Tibial artery (tissue), 4 donors: ENCODE data around the gene F2RL1.
"Not testable (repeated sequence)": the region's sequence is repeated elsewhere in the genome, so short reads cannot be mapped to it uniquely, and the experiment has no call there.

ENCODE experiments used
- DNase-seq, 2 donors: peaks; one replicate each; pipeline ENCODE4 v3.0.0-alpha.2; 2019
- H3K27ac ChIP-seq, 2 donors: fragments of 200-600 bp; sonication (generic) in 1 of 2; 1 replicate in 1 of 2; 2 replicates in 1 of 2; pipeline ENCODE4 v1.5.1; 2018 to 2019; ENCODE audit warnings: mild to moderate bottlenecking in 1 of 2
- H3K27me3 ChIP-seq, 2 donors: fragments of 200-600 bp; sonication (generic) in 1 of 2; one replicate each; pipeline versions ENCODE4 v1.5.1 to v1.6.0; 2016 to 2019
- H3K36me3 ChIP-seq, 3 donors: fragments of 200-600 bp; sonication (generic) in 2 of 3; one replicate each; pipeline ENCODE4 v1.5.1; 2016 to 2019; ENCODE audit warnings: mild to moderate bottlenecking in 2 of 3
- H3K4me1 ChIP-seq, 4 donors: fragments of 200-600 bp; sonication (generic) in 2 of 4; 1 replicate in 3 of 4; 2 replicates in 1 of 4; pipeline ENCODE4 v1.5.1; 2016 to 2019
- H3K4me3 ChIP-seq, 2 donors: fragments of 200-600 bp; sonication (generic) in 1 of 2; 1 replicate in 1 of 2; 2 replicates in 1 of 2; pipeline ENCODE4 v1.5.1; 2018 to 2019; ENCODE audit warnings: mild to moderate bottlenecking in 2 of 2
- H3K9me3 ChIP-seq, 3 donors: fragments of 200-600 bp; sonication (generic) in 1 of 3; one replicate each; pipeline ENCODE4 v1.5.1; 2016 to 2019
- CTCF ChIP-seq, 2 experiments: fragments of 200-600 bp in 1 of 2; fragments of 450-650 bp in 1 of 2; IDR thresholded peaks; one replicate each; pipeline ENCODE4 v1.5.1; 2017 to 2019; ENCODE audit warnings: antibody characterized with exemption in 2 of 2, mild to moderate bottlenecking in 1 of 2, moderate library complexity in 1 of 2
- intact Hi-C: fragments of 100-400 bp; cut with DNase I; formaldehyde crosslinking; loops from one replicate; pipeline ENCODE4 v1.15.0; 2023; ENCODE audit warnings: low total_unique reads

F2RL1 gene

GRCh38 chr5:76781775-76782174 lies 37.1 kb upstream of the F2RL1 start:
- no peak overlapping the region for H3K27ac ChIP-seq
- peaks cover 0 to 3% (median under 1%) of the 10 kb centered on the region in 4 donors for H3K4me1 ChIP-seq
- no peak for TF ChIP-seq CTCF (IDR thresholded peaks at IDR 0.05)
- DNase-seq = no peak
- H3K4me3 ChIP-seq = no peak overlapping the region
- peaks cover 0 to 4% of the 10 kb centered on the region in 2 donors for H3K27me3 ChIP-seq
- no peaks in the 10 kb centered on the region for H3K9me3 ChIP-seq
- no peaks in the 10 kb centered on the region for H3K36me3 ChIP-seq
- intact Hi-C loops = no loop called here

DNA sequence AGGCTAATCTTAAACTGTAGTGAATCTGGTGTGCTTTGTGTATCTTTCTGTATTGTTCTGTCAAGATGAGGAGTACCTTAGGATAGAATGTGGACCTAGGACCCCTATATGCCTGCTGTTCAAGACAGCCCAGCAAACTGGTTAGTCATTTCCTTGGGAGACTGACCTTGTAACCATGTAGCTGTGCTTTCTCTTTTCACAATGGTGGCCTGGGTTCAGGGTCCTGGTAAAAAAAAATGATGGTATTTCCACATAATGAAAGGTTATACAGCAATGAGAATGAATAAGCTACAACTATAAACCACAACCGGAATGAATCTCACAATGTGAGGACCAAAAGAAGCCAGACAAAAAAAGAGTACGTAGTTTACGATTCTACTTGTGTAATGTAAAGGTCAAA lies 36.4 kb upstream of the F2RL1 start:
- no peak for TF ChIP-seq CTCF (IDR thresholded peaks at IDR 0.05)
- DNase-seq = no peak
- intact Hi-C loops = no loop called here
- no peaks in the 10 kb centered on the region for H3K36me3 ChIP-seq
- H3K27me3 ChIP-seq = peaks cover 0 to 4% of the 10 kb centered on the region in 2 donors
- H3K4me1 ChIP-seq = peaks cover 0 to 7% (median 4%) of the 10 kb centered on the region in 4 donors
- H3K27ac ChIP-seq = no peak overlapping the region
- no peak overlapping the region for H3K4me3 ChIP-seq
- H3K9me3 ChIP-seq = no peaks in the 10 kb centered on the region

- DNase-seq = peak; percentile 79 to 91
- Histone ChIP-seq H3K4me3 (no peak overlapping the region), H3K36me3 (no peaks in the 10 kb centered on the region), H3K4me1 (peaks cover 0 to 35% (median 10%) of the 10 kb centered on the region in 4 donors), H3K9me3 (no peaks in the 10 kb centered on the region), H3K27ac (peak overlapping the region; percentile 41 to 61), H3K27me3 (peaks cover 0 to 4% of the 10 kb centered on the region in 2 donors)
- TF ChIP-seq CTCF (IDR thresholded peaks at IDR 0.05) = no peak
- intact Hi-C loops = no loop called here
Observed at GRCh38 chr5:76787237-76787636, 31.6 kb upstream of the F2RL1 start.

DNA sequence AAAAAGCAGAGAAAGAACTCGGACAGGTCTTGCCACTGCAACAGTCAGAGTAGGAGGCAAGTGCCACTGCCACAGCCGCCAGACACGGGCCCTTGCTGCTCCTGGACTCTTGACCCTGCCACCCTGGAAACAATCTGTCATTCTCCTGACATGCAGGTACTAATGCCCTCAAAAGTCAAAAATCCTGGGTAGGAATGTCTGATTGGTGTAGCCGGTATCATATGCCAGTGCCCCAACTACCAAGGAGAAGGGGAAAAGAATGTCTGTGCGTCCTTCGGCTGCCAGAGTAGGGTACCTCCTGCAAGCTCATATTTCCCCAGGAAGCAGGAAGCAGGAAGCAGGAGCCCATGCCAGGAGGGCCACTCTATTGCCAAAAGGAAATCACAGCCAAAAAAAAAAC lies 30.5 kb upstream of the F2RL1 start:
- Histone ChIP-seq H3K27me3 (no peaks in the 10 kb centered on the region), H3K4me3 (no peak overlapping the region), H3K36me3 (no peaks in the 10 kb centered on the region), H3K4me1 (peaks cover 0 to 35% (median 10%) of the 10 kb centered on the region in 4 donors), H3K27ac (peak overlapping the region in 1 of 2 donors; percentile 52), H3K9me3 (no peaks in the 10 kb centered on the region)
- no peak for DNase-seq
- TF ChIP-seq CTCF (IDR thresholded peaks at IDR 0.05) = no peak
- intact Hi-C loops = no loop called here

GRCh38 chr5:76789275-76789674 lies 29.6 kb upstream of the F2RL1 start:
- H3K4me1 ChIP-seq = peaks cover 0 to 35% (median 10%) of the 10 kb centered on the region in 4 donors
- peak overlapping the region; percentile 60 to 64 for H3K27ac ChIP-seq
- intact Hi-C loops = not testable (repeated sequence)

GRCh38 chr5:76789991-76790581 lies 28.7 kb upstream of the F2RL1 start:
- Histone ChIP-seq H3K27me3 (no peaks in the 10 kb centered on the region), H3K36me3 (no peaks in the 10 kb centered on the region), H3K4me1 (peaks cover 0 to 35% (median 10%) of the 10 kb centered on the region in 4 donors), H3K27ac (peak overlapping the region; percentile 60 to 64), H3K9me3 (no peaks in the 10 kb centered on the region), H3K4me3 (no peak overlapping the region)
- DNase-seq = no peak
- intact Hi-C loops = no loop called here
- TF ChIP-seq CTCF (IDR thresholded peaks at IDR 0.05) = no peak

More at GRCh38 chr5:76789275-76789674, 29.6 kb upstream of the F2RL1 start:
- not testable (repeated sequence) for H3K27me3 ChIP-seq, DNase-seq, H3K4me3 ChIP-seq, H3K9me3 ChIP-seq, H3K36me3 ChIP-seq
